Tibial nerve (tissue), 4 donors: ENCODE data around the gene RPL28. TPM values are rescaled to one million over a fixed set of nuclear protein-coding genes. Genes with fewer than 3 reads are reported as not detected.

Source experiments
- DNase-seq, 2 donors: peaks; one replicate each; pipeline ENCODE4 v3.0.0-alpha.2; 2019; ENCODE audit warnings: low spot score in 2 of 2
- H3K27ac ChIP-seq, 4 donors: fragments of 200-600 bp; sonication (generic) in 3 of 4; one replicate each; pipeline ENCODE4 v1.5.1; 2017 to 2019; ENCODE audit warnings: mild to moderate bottlenecking in 1 of 4
- H3K27me3 ChIP-seq, 2 donors: fragments of 200-600 bp; sonication (generic) in 1 of 2; one replicate each; pipeline versions ENCODE4 v1.5.1 to v1.6.0; 2017 to 2019
- H3K36me3 ChIP-seq, 3 donors: fragments of 200-600 bp; sonication (generic); one replicate each; pipeline ENCODE4 v1.5.1; 2018 to 2019
- H3K4me1 ChIP-seq, 4 donors: fragments of 200-600 bp; sonication (generic) in 3 of 4; one replicate each; pipeline ENCODE4 v1.5.1; 2017 to 2019
- H3K4me3 ChIP-seq, 4 donors: fragments of 200-600 bp; sonication (generic) in 3 of 4; one replicate each; pipeline ENCODE4 v1.5.1; 2017 to 2019; ENCODE audit warnings: mild to moderate bottlenecking in 1 of 4, moderate library complexity in 1 of 4
- H3K9me3 ChIP-seq, 4 donors: fragments of 200-600 bp; sonication (generic) in 3 of 4; one replicate each; pipeline ENCODE4 v1.5.1; 2017 to 2019
- CTCF ChIP-seq, 5 experiments: fragments of 200-600 bp in 3 of 5; fragments of 450-650 bp in 2 of 5; sonication (generic) in 3 of 5; IDR thresholded peaks; one replicate each; pipeline ENCODE4 v1.5.1; 2016 to 2019; ENCODE audit warnings: antibody characterized with exemption in 5 of 5, mild to moderate bottlenecking in 3 of 5, moderate library complexity in 2 of 5
- EP300 ChIP-seq, 2 donors: sonication (generic); formaldehyde crosslinking; IDR thresholded peaks; one replicate each; pipeline ENCODE4 v1.6.1; 2017; ENCODE audit warnings: antibody characterized with exemption in 2 of 2, mild to moderate bottlenecking in 1 of 2
- POLR2A ChIP-seq, 2 donors: fragments of 450-650 bp; IDR thresholded peaks; one replicate each; pipeline ENCODE4 v1.6.1; 2017; ENCODE audit warnings: antibody characterized with exemption in 2 of 2, mild to moderate bottlenecking in 2 of 2, moderate library complexity in 2 of 2
- WGBS, 2 donors: methylation state at CpG; one replicate each; pipeline ENCODE4 v1.1.5; 2018; 5-methylcytosine and 5-hydroxymethylcytosine counted together
- total RNA-seq, 4 donors: library from RNA; depleted of rRNA; stranded (reverse); fragments of >200 nt; gene quantifications; one replicate each; pipeline ENCODE4 v1.1.0, GENCODE V29; 2016

Gene RPL28
- total RNA-seq, 4 donors from 2014 or later = 266 to 574 (median 354) TPM

GRCh38 chr19:55345101-55345817 is 40.5 kb upstream of the RPL28 start:
- H3K36me3 ChIP-seq = peaks cover 0 to 56% (median 0%) of the 10 kb centered on the region in 3 donors
- peaks cover 0 to 52% (median 24%) of the 10 kb centered on the region in 4 donors for H3K4me1 ChIP-seq
- TF ChIP-seq POLR2A (IDR thresholded peaks at IDR 0.05) (no peak), CTCF (IDR thresholded peaks at IDR 0.05) (no peak), EP300 (IDR thresholded peaks at IDR 0.05) (no peak)
- H3K27ac ChIP-seq = peak overlapping the region in 1 of 4 donors; percentile 47
- WGBS, 2 donors = 76 to 78% methylated on average over 22 of the region's 22 CpGs
- no peaks in the 10 kb centered on the region for H3K9me3 ChIP-seq
- no peaks in the 10 kb centered on the region for H3K27me3 ChIP-seq
- DNase-seq = no peak
- no peak overlapping the region for H3K4me3 ChIP-seq

- DNase-seq = peak in 1 of 2 donors; percentile 34
- Histone ChIP-seq H3K27ac (peak overlapping the region in 1 of 4 donors; percentile 56), H3K4me3 (no peak overlapping the region), H3K9me3 (no peaks in the 10 kb centered on the region), H3K27me3 (peaks cover 0 to 8% of the 10 kb centered on the region in 2 donors), H3K36me3 (peaks cover 0 to 60% (median 0%) of the 10 kb centered on the region in 3 donors), H3K4me1 (peaks cover 0 to 43% (median 16%) of the 10 kb centered on the region in 4 donors)
- TF ChIP-seq CTCF (IDR thresholded peaks at IDR 0.05) = no peak
- WGBS, 2 donors = 76 to 77% methylated on average over 34 to 41 of the region's 43 CpGs
Measured at GRCh38 chr19:55345818-55346724, 39.7 kb upstream of the RPL28 start.

- DNase-seq = no peak
- 61 to 77% methylated on average over 21 to 29 of the region's 41 CpGs for WGBS, 2 donors
- H3K27me3 ChIP-seq = peaks cover 0 to 16% of the 10 kb centered on the region in 2 donors
- H3K36me3 ChIP-seq = peaks cover 0 to 58% (median 0%) of the 10 kb centered on the region in 3 donors
- TF ChIP-seq POLR2A (IDR thresholded peaks at IDR 0.05) (no peak), CTCF (IDR thresholded peaks at IDR 0.05) (no peak), EP300 (IDR thresholded peaks at IDR 0.05) (no peak)
- no peaks in the 10 kb centered on the region for H3K9me3 ChIP-seq
- peaks cover 0 to 35% (median 10%) of the 10 kb centered on the region in 4 donors for H3K4me1 ChIP-seq
- no peak overlapping the region for H3K4me3 ChIP-seq
- peak overlapping the region in 1 of 4 donors; percentile 6 for H3K27ac ChIP-seq
Measured at GRCh38 chr19:55346725-55347441, 38.8 kb upstream of the RPL28 start.

GRCh38 chr19:55347442-55348009 is 38.2 kb upstream of the RPL28 start:
- Histone ChIP-seq H3K27me3 (peaks cover 0 to 23% of the 10 kb centered on the region in 2 donors), H3K36me3 (peaks cover 0 to 51% (median 0%) of the 10 kb centered on the region in 3 donors), H3K9me3 (no peaks in the 10 kb centered on the region), H3K27ac (no peak overlapping the region), H3K4me3 (no peak overlapping the region), H3K4me1 (peaks cover 0 to 32% (median 10%) of the 10 kb centered on the region in 4 donors)
- TF ChIP-seq EP300 (IDR thresholded peaks at IDR 0.05) (no peak), POLR2A (IDR thresholded peaks at IDR 0.05) (no peak), CTCF (IDR thresholded peaks at IDR 0.05) (no peak)
- DNase-seq = no peak
- WGBS, 2 donors = 73 to 80% methylated on average over 9 of the region's 10 CpGs
